ENCODE data around the gene CCNG2. TPM values are rescaled to one million over a fixed set of nuclear protein-coding genes. Genes with fewer than 3 reads are reported as not detected.

The CCNG2 gene
- total and polyA plus RNA-seq, 9 of the 15 experiments (the other 6 are each of a cell fraction or from before 2014, with no cell fraction given) = 0.49 to 6.6 (median 2.9) TPM

GRCh38 chr4:77113069-77113468, 43.9 kb upstream of the CCNG2 start (continued):
- TF ChIP-seq CHD4 (IDR thresholded peaks at IDR 0.05; ENCODE audit: insufficient read depth, insufficient replicate concordance, low read depth, low read length, poor library complexity, severe bottlenecking) (no peak), TFE3 (CRISPR knock-in tag; IDR thresholded peaks at IDR 0.05) (no peak), EWSR1 (IDR thresholded peaks at IDR 0.05; ENCODE audit: borderline replicate concordance, low read depth, partially characterized antibody) (no peak)

GRCh38 chr4:77117721-77118120, 39.3 kb upstream of the CCNG2 start:
- no peaks in the 10 kb centered on the region for H3K9me3 ChIP-seq (replicated peaks; ENCODE audit: control insufficient read depth, insufficient read depth, low read depth, low read length)
- no peaks in the 10 kb centered on the region for H3K9me1 ChIP-seq (ENCODE audit: control insufficient read depth, insufficient read depth, low read length)
- H3K79me2 ChIP-seq (ENCODE audit: control insufficient read depth, insufficient read depth, low read length) = no peaks in the 10 kb centered on the region
- CTCF ChIA-PET (ENCODE audit: low intra/inter-chr PET ratio) = interaction anchor here (0.6 kb wide), 1 partner anchor 603 kb away, joined by 3 read pairs; no protein-coding TSS in a partner anchor
- in situ Hi-C loops (cut with MboI) = no loop called here
- no peak for FAIRE-seq
- no TSS peak for BruUV-seq (replicated peaks)
- ATAC-seq = no peak
- no peak overlapping the region for H3K4me2 ChIP-seq (ENCODE audit: insufficient read depth, low read length)
- no peaks in the 10 kb centered on the region for H3K36me3 ChIP-seq (ENCODE audit: control insufficient read depth, insufficient read depth, low read length)
- no peak overlapping the region for H3K4me3 ChIP-seq
- peaks cover 18 to 34% of the 10 kb centered on the region in 2 experiments for H3K27me3 ChIP-seq (ENCODE audit: control insufficient read depth in 2 of 2, insufficient read depth in 2 of 2, low read length in 2 of 2)
- H2AFZ ChIP-seq (ENCODE audit: low read depth, low read length) = no peak overlapping the region
- H4K20me1 ChIP-seq (replicated peaks; ENCODE audit: control insufficient read depth, insufficient read depth, low read length) = no peaks in the 10 kb centered on the region
- DNase-seq (ENCODE audit: extremely low read depth in 1 of 4, low spot score in 3 of 4) = no peak
- no peak overlapping the region for H3K9ac ChIP-seq (ENCODE audit: insufficient read depth in 1 of 2, low read depth in 2 of 2, low read length in 2 of 2)
- POLR2A ChIA-PET = interaction anchor here (0.6 kb wide), 1 partner anchor 144 kb away, joined by 3 read pairs; no protein-coding TSS in a partner anchor
- intact Hi-C loops (cut with micrococcal nuclease) = no loop called here
- H3K27ac ChIP-seq (ENCODE audit: extremely low read depth, low read depth, low read length) = no peak overlapping the region
- H3K4me1 ChIP-seq (replicated peaks in 1 of 2; ENCODE audit: control insufficient read depth in 2 of 2, insufficient read depth in 2 of 2, low read length in 2 of 2) = peaks cover 0 to 6% of the 10 kb centered on the region in 2 experiments; a peak in 2 of 5 replicates
- TF ChIP-seq ZNF511 (CRISPR knock-in tag; IDR thresholded peaks at IDR 0.05) (no peak), STAT5B (CRISPR knock-in tag; IDR thresholded peaks at IDR 0.05) (no peak), FOXJ3 (CRISPR knock-in tag; IDR thresholded peaks at IDR 0.05) (no peak), DEAF1 (CRISPR knock-in tag; IDR thresholded peaks at IDR 0.05) (no peak), ZBED1 (IDR thresholded peaks at IDR 0.05) (no peak), NELFE (IDR thresholded peaks at IDR 0.05; ENCODE audit: insufficient read depth, insufficient read length) (no peak), ZC3H11A (IDR thresholded peaks at IDR 0.05; ENCODE audit: low read depth, low read length) (no peak), TEAD2 (tag; IDR thresholded peaks at IDR 0.05) (no peak), CBX3 (IDR thresholded peaks at IDR 0.05; ENCODE audit: borderline replicate concordance in 1 of 2, low read length in 2 of 2) (no peak), ZNF184 (CRISPR knock-in tag; IDR thresholded peaks at IDR 0.05) (no peak), MCM5 (IDR thresholded peaks at IDR 0.05; ENCODE audit: low read depth) (no peak), TFE3 (CRISPR knock-in tag; IDR thresholded peaks at IDR 0.05) (no peak), MIER1 (IDR thresholded peaks at IDR 0.05; ENCODE audit: low read depth) (no peak)
